ENCODE data around the gene PHB1.

DNA sequence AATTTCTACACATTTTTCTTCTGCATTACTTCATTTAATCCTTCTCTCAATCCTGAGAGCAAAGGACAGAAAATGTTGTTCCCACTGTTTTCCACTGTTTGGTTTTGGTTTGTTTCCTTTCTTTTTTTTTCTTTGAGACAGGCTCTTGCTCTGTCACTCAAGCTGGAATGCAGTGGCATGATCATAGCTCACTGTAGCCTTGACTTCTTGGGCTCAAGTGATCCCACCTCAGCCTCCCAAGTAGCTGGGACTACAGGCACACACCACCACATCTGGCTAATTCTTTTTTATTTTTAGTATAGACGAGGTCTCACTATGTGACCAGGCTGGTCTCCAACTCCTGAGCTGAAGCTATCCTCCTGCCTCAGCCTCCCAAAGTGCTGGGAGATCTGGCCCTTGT is 45.6 kb downstream of the PHB1 start:
- TF ChIP-seq, protein P1, sequence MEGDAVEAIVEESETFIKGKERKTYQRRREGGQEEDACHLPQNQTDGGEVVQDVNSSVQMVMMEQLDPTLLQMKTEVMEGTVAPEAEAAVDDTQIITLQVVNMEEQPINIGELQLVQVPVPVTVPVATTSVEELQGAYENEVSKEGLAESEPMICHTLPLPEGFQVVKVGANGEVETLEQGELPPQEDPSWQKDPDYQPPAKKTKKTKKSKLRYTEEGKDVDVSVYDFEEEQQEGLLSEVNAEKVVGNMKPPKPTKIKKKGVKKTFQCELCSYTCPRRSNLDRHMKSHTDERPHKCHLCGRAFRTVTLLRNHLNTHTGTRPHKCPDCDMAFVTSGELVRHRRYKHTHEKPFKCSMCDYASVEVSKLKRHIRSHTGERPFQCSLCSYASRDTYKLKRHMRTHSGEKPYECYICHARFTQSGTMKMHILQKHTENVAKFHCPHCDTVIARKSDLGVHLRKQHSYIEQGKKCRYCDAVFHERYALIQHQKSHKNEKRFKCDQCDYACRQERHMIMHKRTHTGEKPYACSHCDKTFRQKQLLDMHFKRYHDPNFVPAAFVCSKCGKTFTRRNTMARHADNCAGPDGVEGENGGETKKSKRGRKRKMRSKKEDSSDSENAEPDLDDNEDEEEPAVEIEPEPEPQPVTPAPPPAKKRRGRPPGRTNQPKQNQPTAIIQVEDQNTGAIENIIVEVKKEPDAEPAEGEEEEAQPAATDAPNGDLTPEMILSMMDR (conservative IDR thresholded peaks at IDR 0.05; ENCODE audit: low read depth, low read length): no peak
- TF ChIP-seq EZH2 (IDR thresholded peaks at IDR 0.05; ENCODE audit: low read length, unreplicated experiment): no peak
